Astrocyte of the spinal cord (primary cell): Measurements from ENCODE around the gene HOXB2.
A peak's percentile ranks its signal among the peaks of the same experiment; 100 is the strongest.

Experiments used
- DNase-seq: peaks from one replicate; pipeline ENCODE4 v3.0.0; 2011; ENCODE audit warnings: low read depth, low spot score
- H3K4me3 ChIP-seq: 2 replicates; pipeline ENCODE4 v1.5.1; 2011; ENCODE audit warnings: low read depth, mild to moderate bottlenecking, low read length, moderate library complexity
- in situ Hi-C: cut with HindIII; loops from 2 replicates; pipeline ENCODE4 v1.10.0; 2017; ENCODE audit warnings: low sequenced_read_pairs
- TF ChIP-seq, protein P1 (sequence below): IDR thresholded peaks from 2 replicates; pipeline ENCODE4 v1.5.1; 2012; ENCODE audit warnings: low read depth, mild to moderate bottlenecking, low read length, inconsistent platforms

HOXB2 gene

DNA sequence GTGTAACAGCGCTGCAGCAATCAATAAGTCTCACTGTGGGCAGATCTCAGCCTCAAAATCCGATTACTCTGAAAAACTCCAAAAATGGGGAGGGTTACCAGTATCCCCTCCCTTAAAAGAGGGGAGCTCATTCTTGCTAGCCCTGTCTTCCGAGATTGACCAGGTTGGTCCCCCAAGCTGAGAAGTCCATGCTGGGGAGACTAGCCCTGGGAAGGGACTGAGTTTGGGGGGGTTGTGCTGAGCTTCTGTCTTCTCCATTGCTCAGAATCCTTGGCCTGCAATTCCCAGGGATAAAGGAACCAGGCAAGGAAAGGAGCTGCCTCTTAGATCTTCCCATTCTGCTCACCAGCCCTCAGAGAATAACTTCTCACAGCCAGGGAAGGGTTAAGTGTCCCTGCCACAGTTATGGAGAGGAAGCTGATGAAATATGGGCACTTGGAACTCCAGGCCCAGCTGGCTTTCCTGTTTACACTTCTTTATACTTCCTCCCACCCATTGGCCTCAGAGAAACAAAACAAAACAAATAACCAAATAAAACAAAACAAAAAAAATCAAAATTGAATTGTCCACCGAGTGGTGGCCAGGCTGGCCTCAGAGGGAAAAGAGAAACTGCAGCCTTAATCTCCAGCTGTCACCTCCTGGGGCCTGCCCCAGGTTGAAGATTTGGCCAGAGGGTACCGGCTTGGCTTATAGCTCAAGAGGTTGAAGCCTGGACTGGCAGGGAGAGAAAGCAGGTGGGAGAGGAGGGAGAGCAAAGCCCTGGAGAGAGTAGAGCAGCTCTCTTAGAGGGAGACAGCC lies 42.6 kb upstream of the HOXB2 start:
- TF ChIP-seq, protein P1, sequence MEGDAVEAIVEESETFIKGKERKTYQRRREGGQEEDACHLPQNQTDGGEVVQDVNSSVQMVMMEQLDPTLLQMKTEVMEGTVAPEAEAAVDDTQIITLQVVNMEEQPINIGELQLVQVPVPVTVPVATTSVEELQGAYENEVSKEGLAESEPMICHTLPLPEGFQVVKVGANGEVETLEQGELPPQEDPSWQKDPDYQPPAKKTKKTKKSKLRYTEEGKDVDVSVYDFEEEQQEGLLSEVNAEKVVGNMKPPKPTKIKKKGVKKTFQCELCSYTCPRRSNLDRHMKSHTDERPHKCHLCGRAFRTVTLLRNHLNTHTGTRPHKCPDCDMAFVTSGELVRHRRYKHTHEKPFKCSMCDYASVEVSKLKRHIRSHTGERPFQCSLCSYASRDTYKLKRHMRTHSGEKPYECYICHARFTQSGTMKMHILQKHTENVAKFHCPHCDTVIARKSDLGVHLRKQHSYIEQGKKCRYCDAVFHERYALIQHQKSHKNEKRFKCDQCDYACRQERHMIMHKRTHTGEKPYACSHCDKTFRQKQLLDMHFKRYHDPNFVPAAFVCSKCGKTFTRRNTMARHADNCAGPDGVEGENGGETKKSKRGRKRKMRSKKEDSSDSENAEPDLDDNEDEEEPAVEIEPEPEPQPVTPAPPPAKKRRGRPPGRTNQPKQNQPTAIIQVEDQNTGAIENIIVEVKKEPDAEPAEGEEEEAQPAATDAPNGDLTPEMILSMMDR, result no peak
- peak overlapping the region; percentile 77 for H3K4me3 ChIP-seq
- no peak for DNase-seq
- in situ Hi-C loops, result no loop called here

DNA sequence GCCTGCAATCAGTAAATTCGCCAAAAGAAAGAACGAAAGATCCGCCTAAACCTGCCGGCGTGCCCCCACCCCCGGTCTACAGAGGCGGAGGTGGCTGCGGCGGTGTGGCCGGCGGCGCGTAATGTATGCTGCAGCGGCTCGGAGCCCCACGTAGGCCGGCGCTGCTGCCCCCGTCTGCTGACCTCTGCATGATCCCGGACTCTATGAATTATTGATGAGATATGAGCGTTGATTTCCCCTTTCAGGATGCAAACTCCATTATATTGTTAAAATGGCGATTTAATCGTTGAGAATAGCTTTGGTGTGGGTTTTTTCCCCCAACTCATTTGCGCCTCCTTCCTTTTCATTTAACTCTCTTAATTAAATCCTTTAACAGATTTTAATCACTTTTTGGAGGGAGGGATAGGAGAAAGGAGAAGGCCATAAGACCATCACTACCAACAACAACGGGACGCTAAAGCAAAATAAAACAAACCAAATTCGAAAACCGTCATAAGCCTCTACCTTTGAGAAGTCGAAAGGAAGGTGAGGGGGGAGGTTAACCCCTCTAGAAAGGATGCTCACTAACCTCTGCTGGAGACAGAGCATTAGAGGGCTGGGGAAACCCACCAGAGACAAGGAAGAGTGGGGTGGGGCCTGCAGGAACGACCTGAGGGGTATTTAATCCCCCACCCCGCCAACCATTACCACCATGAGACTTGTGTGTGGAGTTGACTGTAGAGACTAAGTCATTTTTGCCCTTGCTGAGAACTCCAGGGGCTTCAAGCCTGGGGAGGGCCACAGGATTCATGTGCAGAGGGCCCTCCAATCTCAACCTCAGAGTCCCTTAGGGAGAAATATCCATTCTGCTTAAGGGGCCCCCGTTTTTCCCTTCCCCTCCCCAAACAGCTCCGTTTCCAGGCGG lies 41.7 kb upstream of the HOXB2 start:
- DNase-seq, result no peak
- H3K4me3 ChIP-seq, result peak overlapping the region; percentile 77
- in situ Hi-C loops, result no loop called here
- TF ChIP-seq, protein P1, result no peak

DNA sequence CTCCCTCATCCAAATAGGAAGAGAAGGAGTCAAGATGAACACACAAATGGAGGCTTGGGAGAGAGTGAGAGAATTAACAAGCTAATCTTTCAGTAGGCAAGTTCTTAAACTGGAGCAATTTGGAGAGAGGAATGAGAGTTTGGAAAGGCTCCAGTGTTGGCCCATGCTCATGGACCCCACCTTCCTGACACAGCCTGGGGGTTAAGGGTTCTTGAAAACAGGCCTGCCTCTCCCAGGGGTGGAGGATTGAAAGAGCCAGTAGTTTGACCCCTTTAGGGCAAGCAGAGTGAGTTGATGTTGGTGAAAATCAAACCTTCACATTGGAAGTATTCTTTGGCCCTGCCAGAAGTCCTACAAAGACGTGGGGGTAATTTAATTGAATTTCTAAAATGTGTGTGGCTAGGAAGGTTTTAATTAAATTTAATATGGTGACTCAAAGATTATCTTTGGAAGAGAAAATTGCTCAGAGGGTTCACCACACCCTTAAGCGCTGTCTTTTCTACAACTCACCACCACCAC lies 39.4 kb upstream of the HOXB2 start:
- in situ Hi-C loops, result no loop called here
- DNase-seq, result no peak
- TF ChIP-seq, protein P1, result no peak
- peak overlapping the region; percentile 77 for H3K4me3 ChIP-seq

DNA sequence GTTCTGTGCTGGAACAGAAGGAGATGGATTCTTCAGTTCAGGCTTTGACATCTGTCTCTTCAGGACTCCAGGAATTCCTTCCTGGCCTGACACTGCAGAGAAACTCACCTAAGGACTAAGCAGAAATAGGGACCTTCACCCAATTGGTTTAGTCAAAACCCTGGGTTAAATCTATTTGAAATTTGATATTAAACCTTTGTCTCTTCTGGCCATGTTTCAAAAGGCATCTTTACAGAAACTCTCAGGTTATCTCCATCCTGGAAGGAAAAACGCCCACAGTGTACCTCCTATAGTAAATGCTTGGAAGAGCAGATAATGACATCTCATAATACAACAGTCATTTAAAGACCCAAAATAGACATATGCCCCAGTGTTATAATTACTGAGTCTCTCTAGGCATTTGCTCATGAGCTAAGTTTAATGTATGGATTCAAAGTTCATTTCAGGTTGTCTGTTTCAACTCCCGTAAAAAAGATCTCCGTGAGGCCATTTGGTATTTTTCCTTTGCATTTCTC lies 38.9 kb upstream of the HOXB2 start:
- peak overlapping the region; percentile 77 for H3K4me3 ChIP-seq
- no peak for DNase-seq
- TF ChIP-seq, protein P1, result no peak
- in situ Hi-C loops, result no loop called here

DNA sequence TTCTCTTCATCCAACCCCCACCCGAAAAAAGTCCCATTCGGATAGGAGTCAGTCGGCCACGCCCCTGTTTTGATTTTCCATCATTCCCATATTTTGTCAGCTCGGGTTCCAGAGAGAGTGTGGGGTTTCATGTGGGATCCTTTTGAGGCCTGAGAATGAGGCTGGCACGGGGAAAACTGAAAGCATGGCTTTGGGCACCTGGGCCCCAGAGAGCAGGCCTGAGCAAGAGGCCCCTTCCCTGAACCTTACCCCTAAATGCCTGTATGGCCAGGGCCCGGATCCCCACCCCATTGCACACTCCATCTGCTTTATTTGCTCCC lies 37.8 kb upstream of the HOXB2 start:
- H3K4me3 ChIP-seq, result peak overlapping the region; percentile 77
- in situ Hi-C loops, result no loop called here
- TF ChIP-seq, protein P1, result no peak
- DNase-seq, result no peak

DNA sequence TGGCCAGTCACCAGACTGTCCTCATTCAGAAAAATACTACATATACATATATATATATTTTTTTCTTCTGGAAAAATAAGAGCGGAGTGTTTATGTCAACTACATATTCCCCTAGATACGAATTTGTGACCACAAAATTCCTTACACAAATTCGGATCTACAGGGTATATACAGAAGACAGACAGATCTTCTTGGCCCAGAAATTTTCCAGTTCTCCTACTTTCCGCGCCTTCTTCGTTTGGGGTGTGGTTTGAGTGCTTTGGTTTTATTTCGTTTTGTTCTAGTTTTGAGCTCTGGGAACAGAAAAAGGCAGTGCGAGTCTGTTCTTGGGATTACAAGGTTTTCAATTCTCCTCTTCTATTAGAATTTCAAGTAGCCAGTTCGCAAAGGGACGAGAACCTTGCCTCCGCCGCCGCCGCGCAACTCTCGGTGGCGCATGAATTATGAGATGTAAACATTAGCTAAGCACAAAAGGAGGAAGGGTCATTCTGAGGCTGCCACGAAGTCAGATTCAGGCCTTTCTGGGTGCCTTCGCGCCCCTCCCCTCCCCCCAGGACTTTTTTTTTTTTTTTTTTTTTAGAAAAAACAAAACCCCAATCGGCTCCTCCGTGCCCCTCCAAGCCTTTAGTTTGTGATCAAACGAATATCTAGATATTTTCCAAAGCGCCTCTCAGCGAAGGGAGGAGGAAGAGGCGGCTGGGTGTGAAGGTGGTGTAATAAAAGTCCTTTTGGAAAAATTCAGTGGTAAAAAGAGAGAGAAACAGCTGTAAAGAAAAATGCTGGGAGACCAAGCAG lies 35.0 kb upstream of the HOXB2 start:
- in situ Hi-C loops, result no loop called here
- H3K4me3 ChIP-seq, result peak overlapping the region; percentile 77
- DNase-seq, result peak; percentile 81
- TF ChIP-seq, protein P1, result no peak
